Cardiac fibroblast (primary cell): ENCODE results near the gene LZTFL1.

Source experiments
- DNase-seq, 2 donors: peaks; one replicate each; pipeline versions ENCODE4 v3.0.0 to v3.0.0-alpha.2; 2010; ENCODE audit warnings: low read depth in 2 of 2
- H3K4me3 ChIP-seq, 2 donors: replicated peaks in 1 of 2; 1 replicate in 1 of 2; 2 replicates in 1 of 2; pipeline ENCODE4 v1.5.1; 2011; ENCODE audit warnings: low read depth in 2 of 2, low read length in 2 of 2, mild to moderate bottlenecking in 2 of 2, moderate library complexity in 1 of 2
- CTCF ChIP-seq: IDR thresholded peaks from one replicate; pipeline ENCODE4 v1.5.1; 2011; ENCODE audit warnings: low read depth, mild to moderate bottlenecking, low read length, inconsistent platforms

LZTFL1 gene

GRCh38 chr3:45830121-45830520 lies 11.8 kb downstream of the LZTFL1 start:
- H3K4me3 ChIP-seq: no peak overlapping the region
- no peak for DNase-seq
- TF ChIP-seq CTCF: no peak

- no peak overlapping the region for H3K4me3 ChIP-seq
- no peak for DNase-seq
- TF ChIP-seq CTCF: no peak
These were observed 15.0 kb downstream of the LZTFL1 start for GRCh38 chr3:45826908-45827307.

GRCh38 chr3:45826321-45826720 lies 15.6 kb downstream of the LZTFL1 start:
- DNase-seq: no peak
- H3K4me3 ChIP-seq: no peak overlapping the region
- no peak for TF ChIP-seq CTCF

- DNase-seq: no peak
- no peak overlapping the region for H3K4me3 ChIP-seq
- TF ChIP-seq CTCF: no peak
These were observed 20.8 kb downstream of the LZTFL1 start for GRCh38 chr3:45821127-45821526.

- TF ChIP-seq CTCF: no peak
- H3K4me3 ChIP-seq: no peak overlapping the region
- DNase-seq: peak in 1 of 2 donors; percentile 41
These were observed 22.4 kb downstream of the LZTFL1 start for GRCh38 chr3:45819543-45819942.

GRCh38 chr3:45817831-45818522 lies 23.9 kb downstream of the LZTFL1 start:
- no peak overlapping the region for H3K4me3 ChIP-seq
- TF ChIP-seq CTCF: no peak
- peak; percentile 90 to 95 for DNase-seq

- TF ChIP-seq CTCF: no peak
- peak; percentile 11 to 43 for DNase-seq
- H3K4me3 ChIP-seq: no peak overlapping the region
These were observed 25.4 kb downstream of the LZTFL1 start for GRCh38 chr3:45816544-45816943.
